Progenitor cell of endocrine pancreas (in vitro differentiated cells): ENCODE data around the gene STIMATE. TPM values are rescaled to one million over a fixed set of nuclear protein-coding genes. Genes with fewer than 3 reads are reported as not detected.

Source experiments
- DNase-seq: peaks from one replicate; pipeline ENCODE4 v3.0.0; 2021; ENCODE audit warnings: low spot score; ENCODE audit not compliant: unreplicated experiment
- H3K27ac Mint-ChIP-seq: 2 replicates; pipeline ENCODE4 v1.8.0; 2021; ENCODE audit warnings: mild to moderate bottlenecking, moderate library complexity, mixed read lengths
- H3K27me3 Mint-ChIP-seq: 2 replicates; pipeline ENCODE4 v1.8.0; 2021; ENCODE audit warnings: mixed read lengths
- H3K36me3 Mint-ChIP-seq: 2 replicates; pipeline ENCODE4 v1.8.0; 2022; ENCODE audit warnings: mixed read lengths; ENCODE audit not compliant: insufficient read depth
- H3K4me1 Mint-ChIP-seq: 2 replicates; pipeline ENCODE4 v1.8.0; 2021; ENCODE audit warnings: low read depth, mixed read lengths
- H3K4me3 Mint-ChIP-seq: 2 replicates; pipeline ENCODE4 v1.8.0; 2021; ENCODE audit warnings: low read depth, mild to moderate bottlenecking, moderate library complexity, mixed read lengths
- H3K9me3 Mint-ChIP-seq: 2 replicates; pipeline ENCODE4 v1.8.0; 2021; ENCODE audit warnings: low read depth, mixed read lengths
- total RNA-seq: library from RNA; stranded (reverse); gene quantifications from 2 replicates; pipeline ENCODE4 v1.2.1, GENCODE V29; 2021
- TF ChIP-seq, protein P1 (sequence below): fragments of 200-600 bp; sonication (generic); IDR thresholded peaks from one replicate; pipeline ENCODE4 v1.5.0; 2021; ENCODE audit warnings: antibody characterized with exemption, mild to moderate bottlenecking; ENCODE audit not compliant: unreplicated experiment

The STIMATE gene
- total RNA-seq, 1 donor from 2014 or later = 17.4 TPM

DNA sequence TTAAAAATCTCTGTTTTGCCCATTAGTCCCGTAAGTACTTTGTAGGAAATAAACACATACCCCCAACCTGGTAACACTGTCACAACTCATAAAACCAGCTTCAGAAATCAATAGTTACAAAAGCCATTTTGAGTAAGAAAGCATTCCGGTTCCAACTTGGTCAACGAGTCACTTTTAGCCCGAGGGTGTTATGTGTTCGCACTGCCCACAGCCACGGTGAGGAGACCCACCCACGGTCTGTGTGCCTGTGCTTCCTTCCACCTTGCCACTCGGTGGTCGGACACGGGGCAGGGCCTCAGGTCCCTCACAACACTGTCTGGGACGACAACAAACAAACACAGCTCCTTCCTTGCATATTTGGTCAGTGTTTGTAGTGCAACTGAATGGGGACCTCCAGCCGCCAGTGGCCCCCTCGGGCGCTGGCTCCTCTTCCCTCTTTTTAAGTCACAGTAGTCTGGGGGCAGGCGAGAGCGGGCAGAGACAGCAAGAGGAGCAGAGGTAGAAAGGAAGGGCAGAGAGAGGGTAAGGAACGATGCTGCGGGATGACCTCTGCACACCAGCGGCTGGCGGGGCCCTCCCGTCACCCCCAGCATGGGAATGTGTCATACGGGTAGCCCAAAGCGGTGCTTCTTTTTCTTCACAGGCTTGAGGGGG is 57.3 kb downstream of the STIMATE start:
- H3K27me3 Mint-ChIP-seq = no peaks in the 10 kb centered on the region
- H3K9me3 Mint-ChIP-seq = no peaks in the 10 kb centered on the region
- H3K36me3 Mint-ChIP-seq = peaks cover 1% of the 10 kb centered on the region
- H3K4me3 Mint-ChIP-seq = no peak overlapping the region
- TF ChIP-seq, protein P1, sequence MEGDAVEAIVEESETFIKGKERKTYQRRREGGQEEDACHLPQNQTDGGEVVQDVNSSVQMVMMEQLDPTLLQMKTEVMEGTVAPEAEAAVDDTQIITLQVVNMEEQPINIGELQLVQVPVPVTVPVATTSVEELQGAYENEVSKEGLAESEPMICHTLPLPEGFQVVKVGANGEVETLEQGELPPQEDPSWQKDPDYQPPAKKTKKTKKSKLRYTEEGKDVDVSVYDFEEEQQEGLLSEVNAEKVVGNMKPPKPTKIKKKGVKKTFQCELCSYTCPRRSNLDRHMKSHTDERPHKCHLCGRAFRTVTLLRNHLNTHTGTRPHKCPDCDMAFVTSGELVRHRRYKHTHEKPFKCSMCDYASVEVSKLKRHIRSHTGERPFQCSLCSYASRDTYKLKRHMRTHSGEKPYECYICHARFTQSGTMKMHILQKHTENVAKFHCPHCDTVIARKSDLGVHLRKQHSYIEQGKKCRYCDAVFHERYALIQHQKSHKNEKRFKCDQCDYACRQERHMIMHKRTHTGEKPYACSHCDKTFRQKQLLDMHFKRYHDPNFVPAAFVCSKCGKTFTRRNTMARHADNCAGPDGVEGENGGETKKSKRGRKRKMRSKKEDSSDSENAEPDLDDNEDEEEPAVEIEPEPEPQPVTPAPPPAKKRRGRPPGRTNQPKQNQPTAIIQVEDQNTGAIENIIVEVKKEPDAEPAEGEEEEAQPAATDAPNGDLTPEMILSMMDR = no peak
- no peak for DNase-seq
- peak overlapping the region; percentile 73 for H3K27ac Mint-ChIP-seq
- peaks cover 17% of the 10 kb centered on the region for H3K4me1 Mint-ChIP-seq

DNA sequence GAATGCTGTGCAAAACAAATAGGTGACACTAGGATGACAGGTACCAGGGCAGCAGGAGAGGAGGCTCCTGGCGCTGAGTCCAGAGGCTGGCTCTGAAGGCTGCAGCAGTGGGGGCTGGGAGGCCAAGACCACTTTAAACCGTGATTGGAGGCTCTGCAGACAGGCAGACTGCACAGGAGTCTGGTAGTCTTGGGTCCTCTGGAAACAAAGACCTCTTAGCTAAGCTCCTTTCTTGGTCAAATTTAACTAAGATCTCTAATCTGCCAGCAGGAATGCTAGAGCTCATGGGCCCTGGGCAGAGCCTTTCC is 58.1 kb downstream of the STIMATE start:
- H3K27ac Mint-ChIP-seq = peak overlapping the region; percentile 83
- TF ChIP-seq, protein P1 = no peak
- no peak for DNase-seq
- H3K4me1 Mint-ChIP-seq = peaks cover 17% of the 10 kb centered on the region
- no peaks in the 10 kb centered on the region for H3K27me3 Mint-ChIP-seq
- H3K4me3 Mint-ChIP-seq = no peak overlapping the region
- H3K36me3 Mint-ChIP-seq = peaks cover 1% of the 10 kb centered on the region
- no peaks in the 10 kb centered on the region for H3K9me3 Mint-ChIP-seq

DNA sequence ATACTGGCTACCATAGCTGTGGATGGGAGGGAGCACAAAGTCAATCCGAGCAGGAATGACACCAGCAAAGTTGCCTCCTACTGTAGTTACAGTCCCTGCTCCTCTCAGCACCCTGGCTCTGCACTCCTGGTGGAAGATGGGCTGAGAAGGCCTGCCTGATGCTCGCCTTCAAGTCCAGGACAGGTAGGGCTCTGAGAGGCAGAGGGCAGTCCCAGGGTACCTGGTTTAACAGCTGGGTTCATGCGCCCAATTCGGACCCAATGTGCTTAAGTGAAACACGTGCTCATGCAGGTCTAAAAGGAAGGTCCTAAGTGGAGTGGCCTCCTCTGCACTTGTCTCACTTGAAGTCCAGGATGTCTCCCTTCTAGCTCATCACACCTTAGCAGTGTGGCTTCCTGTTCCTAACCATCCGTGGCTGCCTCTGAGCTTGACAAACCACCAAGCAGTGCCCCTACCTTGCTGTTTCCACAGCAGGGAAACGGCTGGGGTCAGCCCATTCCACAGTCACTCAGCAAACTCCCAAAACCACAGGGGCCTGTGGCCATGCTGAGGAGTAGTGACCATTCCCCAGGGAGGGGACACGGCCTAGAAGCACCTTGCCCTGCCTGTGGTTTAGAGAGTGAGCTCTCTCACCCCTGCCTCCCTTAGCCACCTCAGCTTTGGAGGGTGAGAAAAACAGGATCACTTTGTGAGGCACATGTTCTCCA is 58.6 kb downstream of the STIMATE start:
- TF ChIP-seq, protein P1 = no peak
- Mint-ChIP-seq H3K27ac (peak overlapping the region; percentile 83), H3K4me3 (no peak overlapping the region), H3K4me1 (peaks cover 17% of the 10 kb centered on the region), H3K36me3 (peaks cover 1% of the 10 kb centered on the region), H3K27me3 (no peaks in the 10 kb centered on the region), H3K9me3 (no peaks in the 10 kb centered on the region)
- DNase-seq = no peak

DNA sequence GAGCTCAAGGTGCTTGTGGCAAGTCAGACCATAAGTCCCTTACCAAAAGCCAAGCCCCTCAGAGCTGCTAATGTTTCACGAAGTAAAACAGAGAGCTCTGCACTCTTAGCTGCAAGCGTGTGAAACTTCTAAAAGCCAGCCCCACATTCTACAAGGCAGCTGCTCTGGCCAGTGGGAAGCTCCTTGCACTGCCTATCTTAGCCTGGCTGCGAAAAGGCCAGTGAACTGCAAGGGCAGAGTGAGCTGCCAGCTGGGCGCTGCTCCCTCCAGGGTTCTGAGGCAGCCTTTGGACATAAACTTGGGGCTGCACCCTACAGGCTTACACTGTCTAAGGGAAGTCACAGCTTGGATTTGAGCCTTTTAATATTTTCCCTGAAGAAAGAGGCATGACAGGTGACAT is 60.4 kb downstream of the STIMATE start:
- no peaks in the 10 kb centered on the region for H3K9me3 Mint-ChIP-seq
- peaks cover 17% of the 10 kb centered on the region for H3K4me1 Mint-ChIP-seq
- H3K27ac Mint-ChIP-seq = no peak overlapping the region

DNA sequence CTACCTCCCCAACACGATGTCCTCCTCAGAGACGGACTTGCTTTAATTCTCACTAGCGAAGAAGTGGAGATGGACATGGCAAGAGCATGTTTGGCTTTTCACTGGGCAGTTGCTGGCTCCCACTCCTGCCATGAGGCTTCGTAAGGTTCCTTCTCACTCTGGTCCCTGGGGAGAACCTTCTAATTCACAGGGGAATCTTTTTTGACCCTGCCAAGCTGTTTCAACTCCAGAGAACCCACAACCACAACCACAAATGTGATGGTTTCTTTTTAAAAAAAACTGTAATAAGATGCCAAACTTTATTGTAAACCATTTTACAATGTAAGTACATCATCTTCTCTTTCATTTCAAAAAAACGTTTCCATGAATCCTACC is 60.9 kb downstream of the STIMATE start:
- H3K27ac Mint-ChIP-seq = no peak overlapping the region
- H3K4me1 Mint-ChIP-seq = peaks cover 17% of the 10 kb centered on the region
- no peak for DNase-seq
- peaks cover 1% of the 10 kb centered on the region for H3K36me3 Mint-ChIP-seq
- no peaks in the 10 kb centered on the region for H3K27me3 Mint-ChIP-seq
- H3K4me3 Mint-ChIP-seq = no peak overlapping the region
- TF ChIP-seq, protein P1 = no peak
- no peaks in the 10 kb centered on the region for H3K9me3 Mint-ChIP-seq

More for the DNA sequence above, 60.4 kb downstream of the STIMATE start:
- no peak overlapping the region for H3K4me3 Mint-ChIP-seq
- no peaks in the 10 kb centered on the region for H3K27me3 Mint-ChIP-seq
- DNase-seq = no peak
- H3K36me3 Mint-ChIP-seq = peaks cover 1% of the 10 kb centered on the region
- TF ChIP-seq, protein P1 = no peak
